GM23338 (cell line): ENCODE data around the gene EDEM2. TPM values are rescaled to one million over a fixed set of nuclear protein-coding genes. Genes with fewer than 3 reads are reported as not detected.

ENCODE experiments used
- ATAC-seq: fragments of 200-7000 bp; cut with Tn5 transposase; 3 replicates; pipeline ENCODE4 v1.9.1; 2020
- DNase-seq: peaks from one replicate; pipeline ENCODE4 v3.0.0-alpha.2; 2015; ENCODE audit warnings: low spot score
- H2AFZ ChIP-seq: fragments of 200-600 bp; sonication (generic); 2 replicates; pipeline ENCODE4 v1.8.0; 2016; ENCODE audit warnings: antibody characterized with exemption, mild to moderate bottlenecking, moderate library complexity
- H3F3A ChIP-seq: fragments of 200-600 bp; sonication (generic); replicated peaks from 2 replicates; pipeline ENCODE4 v1.8.0; 2017; ENCODE audit warnings: antibody characterized with exemption, mixed run types, low read depth
- H3K27ac ChIP-seq: fragments of 200-600 bp; sonication (generic); 2 replicates; pipeline ENCODE4 v1.6.1; 2016; ENCODE audit warnings: low read depth
- H3K27me3 ChIP-seq: fragments of 200-600 bp; sonication (generic); 2 replicates; pipeline ENCODE4 v1.8.0; 2016; ENCODE audit warnings: mild to moderate bottlenecking, mixed run types, moderate library complexity; ENCODE audit not compliant: insufficient read depth
- H3K36me3 ChIP-seq: fragments of 200-600 bp; sonication (generic); 2 replicates; pipeline ENCODE4 v1.8.0; 2016; ENCODE audit warnings: mild to moderate bottlenecking; ENCODE audit not compliant: insufficient read depth
- H3K4me1 ChIP-seq: fragments of 200-600 bp; sonication (generic); 2 replicates; pipeline ENCODE4 v1.8.0; 2016; ENCODE audit warnings: mild to moderate bottlenecking, moderate library complexity; ENCODE audit not compliant: insufficient read depth
- H3K4me2 ChIP-seq: fragments of 200-600 bp; sonication (generic); 2 replicates; pipeline ENCODE4 v1.7.1; 2017; ENCODE audit warnings: mixed run types
- H3K4me3 ChIP-seq: fragments of 200-600 bp; sonication (generic); 2 replicates; pipeline ENCODE4 v1.6.1; 2016; ENCODE audit warnings: mixed run types
- H3K79me2 ChIP-seq: fragments of 200-600 bp; sonication (generic); replicated peaks from 2 replicates; pipeline ENCODE4 v1.8.0; 2017; ENCODE audit warnings: mild to moderate bottlenecking; ENCODE audit not compliant: insufficient read depth
- H3K9me2 ChIP-seq: fragments of 200-600 bp; sonication (generic); 2 replicates; pipeline ENCODE4 v1.8.0; 2017; ENCODE audit not compliant: insufficient read depth
- H4K20me1 ChIP-seq: fragments of 200-600 bp; sonication (generic); replicated peaks from 2 replicates; pipeline ENCODE4 v1.8.0; 2017; ENCODE audit warnings: mild to moderate bottlenecking; ENCODE audit not compliant: insufficient read depth
- H3K27ac Mint-ChIP-seq: 2 replicates; pipeline ENCODE4 v1.8.0; 2020; ENCODE audit warnings: inconsistent platforms, mild to moderate bottlenecking, moderate library complexity, mixed read lengths
- H3K27me3 Mint-ChIP-seq: 3 replicates; pipeline ENCODE4 v1.8.0; 2022; ENCODE audit warnings: low read depth, mild to moderate bottlenecking, moderate library complexity, mixed read lengths, inconsistent platforms; ENCODE audit not compliant: insufficient read depth, poor library complexity
- H3K36me3 Mint-ChIP-seq: 3 replicates; pipeline ENCODE4 v1.8.0; 2021; ENCODE audit warnings: low read depth, mild to moderate bottlenecking, inconsistent platforms, moderate library complexity, mixed read lengths
- H3K4me1 Mint-ChIP-seq: 3 replicates; pipeline ENCODE4 v1.8.0; 2020; ENCODE audit warnings: mild to moderate bottlenecking, inconsistent platforms, mixed read lengths
- H3K4me3 Mint-ChIP-seq: 3 replicates; pipeline ENCODE4 v1.8.0; 2021; ENCODE audit warnings: moderate library complexity, mild to moderate bottlenecking, inconsistent platforms, mixed read lengths
- H3K9me3 Mint-ChIP-seq: 3 replicates; pipeline ENCODE4 v1.8.0; 2020; ENCODE audit warnings: moderate library complexity, mild to moderate bottlenecking, inconsistent platforms, mixed read lengths
- CREB1 ChIP-seq: fragments of 250-450 bp; sonication (Bioruptor Pico); IDR thresholded peaks from 2 replicates; pipeline ENCODE4 v1.5.0; 2020; ENCODE audit warnings: low read depth, mild to moderate bottlenecking, moderate library complexity
- EZH2 ChIP-seq: fragments of 200-600 bp; sonication (generic); IDR thresholded peaks from one replicate; pipeline ENCODE4 v1.8.0; 2017; ENCODE audit warnings: antibody characterized with exemption, mild to moderate bottlenecking, low read depth; ENCODE audit not compliant: unreplicated experiment
- JUNB ChIP-seq: IDR thresholded peaks from one replicate; pipeline ENCODE4 v1.6.1; 2016; ENCODE audit warnings: antibody characterized with exemption; ENCODE audit not compliant: unreplicated experiment
- NANOG ChIP-seq: IDR thresholded peaks from 2 replicates; pipeline ENCODE4 v1.6.1; 2016; ENCODE audit warnings: antibody characterized with exemption, borderline replicate concordance
- POLR2AphosphoS5 ChIP-seq: IDR thresholded peaks from 2 replicates; pipeline ENCODE4 v1.6.1; 2016; ENCODE audit warnings: antibody characterized with exemption, low read depth
- REST ChIP-seq: IDR thresholded peaks from one replicate; pipeline ENCODE4 v1.6.1; 2018; ENCODE audit warnings: antibody characterized with exemption; ENCODE audit not compliant: unreplicated experiment
- STAT1 ChIP-seq: IDR thresholded peaks from one replicate; pipeline ENCODE4 v1.6.1; 2016; ENCODE audit warnings: antibody characterized with exemption; ENCODE audit not compliant: unreplicated experiment
- ZNF114 ChIP-seq: fragments of 250-450 bp; sonication (Bioruptor Pico); IDR thresholded peaks from 2 replicates; pipeline ENCODE4 v1.5.0; 2020; ENCODE audit warnings: mild to moderate bottlenecking, moderate library complexity
- ZNF331 ChIP-seq: fragments of 250-450 bp; sonication (Bioruptor Pico); IDR thresholded peaks from 2 replicates; pipeline ENCODE4 v1.5.0; 2020; ENCODE audit warnings: low read depth, mild to moderate bottlenecking, moderate library complexity
- polyA plus RNA-seq: library from polyadenylated mRNA; unstranded; fragments of >200 nt; fragmentation: Nextera tagmentation; extraction: Ambion mirVana; gene quantifications from 2 replicates; pipeline ENCODE4 v1.2.1, GENCODE V29; 2016
- total RNA-seq: library from RNA; depleted of rRNA; stranded (reverse); fragments of >200 nt; shearing (Covaris generic); gene quantifications from 2 replicates; pipeline ENCODE4 v1.2.3, GENCODE V29; 2014
- TF ChIP-seq, protein P1 (sequence below), 2 experiments: fragments of 200-600 bp in 1 of 2; sonication (generic) in 1 of 2; conservative IDR thresholded peaks; 2 replicates each; pipeline versions ENCODE4 v1.5.1 to v1.6.1; 2016 to 2017; ENCODE audit warnings: antibody characterized with exemption in 2 of 2, low read depth in 2 of 2, mild to moderate bottlenecking in 2 of 2, moderate library complexity in 1 of 2
- TF ChIP-seq, protein P2 (sequence below): IDR thresholded peaks from 2 replicates; pipeline ENCODE4 v1.6.1; 2016; ENCODE audit warnings: antibody characterized with exemption

The EDEM2 gene
- total and polyA plus RNA-seq, 2 experiments from 2014 or later, result 13.9 to 25.3 TPM

DNA sequence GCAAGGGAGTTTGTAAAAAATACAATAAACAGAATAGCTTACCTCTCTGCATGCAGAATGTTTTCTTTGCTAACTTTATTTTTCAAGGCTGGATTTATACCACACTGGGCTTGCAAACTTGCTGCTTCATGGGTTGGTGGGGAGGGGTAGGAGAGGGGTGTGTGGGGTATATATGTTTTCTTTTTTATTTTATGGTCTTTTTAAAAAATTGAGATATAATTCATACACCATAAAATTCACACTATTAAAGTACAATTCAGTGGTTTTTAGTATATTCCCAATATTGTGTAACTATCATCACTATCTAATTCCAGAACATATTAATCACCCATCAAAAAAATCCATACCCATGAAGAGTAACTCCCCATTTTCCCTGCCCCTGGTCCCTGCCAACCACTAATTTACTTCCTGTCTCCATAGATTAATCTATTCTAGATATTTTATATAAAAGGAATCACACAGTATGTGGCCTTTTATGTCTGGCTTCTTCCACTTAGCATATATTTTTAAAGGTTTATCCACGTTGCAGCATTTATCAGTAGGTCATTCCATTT, 40.2 kb downstream of the EDEM2 start:
- Histone ChIP-seq H3K27me3 (no peaks in the 10 kb centered on the region), H3F3A (no peaks in the 10 kb centered on the region), H3K27ac (no peak overlapping the region), H2AFZ (no peak overlapping the region), H3K4me2 (no peak overlapping the region), H3K36me3 (no peaks in the 10 kb centered on the region), H3K4me3 (no peak overlapping the region), H4K20me1 (no peaks in the 10 kb centered on the region), H3K4me1 (no peaks in the 10 kb centered on the region), H3K79me2 (no peaks in the 10 kb centered on the region), H3K9me2 (no peaks in the 10 kb centered on the region)
- Mint-ChIP-seq H3K27ac (no peak overlapping the region), H3K36me3 (no peaks in the 10 kb centered on the region), H3K4me1 (no peaks in the 10 kb centered on the region), H3K27me3 (no peaks in the 10 kb centered on the region), H3K4me3 (no peak overlapping the region), H3K9me3 (no peaks in the 10 kb centered on the region)
- no peak for DNase-seq
- ATAC-seq, result no peak
- no peak for TF ChIP-seq POLR2AphosphoS5
- TF ChIP-seq CREB1 (CRISPR knock-in tag), result no peak
- no peak for TF ChIP-seq NANOG
- TF ChIP-seq ZNF114 (CRISPR knock-in tag), result no peak
- TF ChIP-seq, protein P1, sequence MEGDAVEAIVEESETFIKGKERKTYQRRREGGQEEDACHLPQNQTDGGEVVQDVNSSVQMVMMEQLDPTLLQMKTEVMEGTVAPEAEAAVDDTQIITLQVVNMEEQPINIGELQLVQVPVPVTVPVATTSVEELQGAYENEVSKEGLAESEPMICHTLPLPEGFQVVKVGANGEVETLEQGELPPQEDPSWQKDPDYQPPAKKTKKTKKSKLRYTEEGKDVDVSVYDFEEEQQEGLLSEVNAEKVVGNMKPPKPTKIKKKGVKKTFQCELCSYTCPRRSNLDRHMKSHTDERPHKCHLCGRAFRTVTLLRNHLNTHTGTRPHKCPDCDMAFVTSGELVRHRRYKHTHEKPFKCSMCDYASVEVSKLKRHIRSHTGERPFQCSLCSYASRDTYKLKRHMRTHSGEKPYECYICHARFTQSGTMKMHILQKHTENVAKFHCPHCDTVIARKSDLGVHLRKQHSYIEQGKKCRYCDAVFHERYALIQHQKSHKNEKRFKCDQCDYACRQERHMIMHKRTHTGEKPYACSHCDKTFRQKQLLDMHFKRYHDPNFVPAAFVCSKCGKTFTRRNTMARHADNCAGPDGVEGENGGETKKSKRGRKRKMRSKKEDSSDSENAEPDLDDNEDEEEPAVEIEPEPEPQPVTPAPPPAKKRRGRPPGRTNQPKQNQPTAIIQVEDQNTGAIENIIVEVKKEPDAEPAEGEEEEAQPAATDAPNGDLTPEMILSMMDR (conservative IDR thresholded peaks at IDR 0.05; ENCODE audit: low read depth in 2 of 2), result no peak
- TF ChIP-seq STAT1, result no peak

- Mint-ChIP-seq H3K4me1 (peaks cover 3% of the 10 kb centered on the region; the same call in 2 of the 3 replicates), H3K9me3 (no peaks in the 10 kb centered on the region; the same call in 2 of the 3 replicates), H3K36me3 (no peaks in the 10 kb centered on the region), H3K27me3 (no peaks in the 10 kb centered on the region), H3K4me3 (no peak overlapping the region), H3K27ac (no peak overlapping the region)
- H3F3A ChIP-seq, result no peaks in the 10 kb centered on the region
- no peak overlapping the region for H3K27ac ChIP-seq
- no peak overlapping the region for H3K4me2 ChIP-seq
- DNase-seq, result no peak
- H3K4me1 ChIP-seq, result no peaks in the 10 kb centered on the region
- H3K36me3 ChIP-seq, result no peaks in the 10 kb centered on the region
- H3K4me3 ChIP-seq, result no peak overlapping the region
- H3K9me2 ChIP-seq, result no peaks in the 10 kb centered on the region
- H3K79me2 ChIP-seq, result no peaks in the 10 kb centered on the region
- no peak for ATAC-seq
- no peaks in the 10 kb centered on the region for H3K27me3 ChIP-seq
- no peaks in the 10 kb centered on the region for H4K20me1 ChIP-seq
- H2AFZ ChIP-seq, result no peak overlapping the region
- TF ChIP-seq NANOG (no peak), ZNF331 (no peak), REST (no peak), STAT1 (no peak), JUNB (no peak), EZH2 (no peak), CREB1 (CRISPR knock-in tag) (no peak)
- TF ChIP-seq, protein P2, sequence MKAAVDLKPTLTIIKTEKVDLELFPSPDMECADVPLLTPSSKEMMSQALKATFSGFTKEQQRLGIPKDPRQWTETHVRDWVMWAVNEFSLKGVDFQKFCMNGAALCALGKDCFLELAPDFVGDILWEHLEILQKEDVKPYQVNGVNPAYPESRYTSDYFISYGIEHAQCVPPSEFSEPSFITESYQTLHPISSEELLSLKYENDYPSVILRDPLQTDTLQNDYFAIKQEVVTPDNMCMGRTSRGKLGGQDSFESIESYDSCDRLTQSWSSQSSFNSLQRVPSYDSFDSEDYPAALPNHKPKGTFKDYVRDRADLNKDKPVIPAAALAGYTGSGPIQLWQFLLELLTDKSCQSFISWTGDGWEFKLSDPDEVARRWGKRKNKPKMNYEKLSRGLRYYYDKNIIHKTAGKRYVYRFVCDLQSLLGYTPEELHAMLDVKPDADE, result no peak
Observed at GRCh38 chr20:35104685-35105295, 42.3 kb downstream of the EDEM2 start.
